ENCODE data around the gene SGCD.

The SGCD gene

GRCh38 chr5:156670615-156671014 lies 343.7 kb downstream of the SGCD start:
- no peak for TF ChIP-seq CTCF (IDR thresholded peaks at IDR 0.05; ENCODE audit: poor library complexity, severe bottlenecking)
- Histone ChIP-seq H3K27me3 (ENCODE audit: insufficient read depth, poor library complexity, severe bottlenecking) (no peaks in the 10 kb centered on the region), H3K9me3 (ENCODE audit: severe bottlenecking) (no peaks in the 10 kb centered on the region), H3K27ac (ENCODE audit: poor library complexity, severe bottlenecking) (no peak overlapping the region), H3K4me1 (ENCODE audit: insufficient read depth, poor library complexity, severe bottlenecking) (no peaks in the 10 kb centered on the region), H3K4me3 (ENCODE audit: severe bottlenecking) (no peak overlapping the region), H3K36me3 (ENCODE audit: low read depth) (no peaks in the 10 kb centered on the region)
- ATAC-seq (ENCODE audit: low read depth) (no peak), DNase-seq (ENCODE audit: low spot score) (no peak)

GRCh38 chr5:156675395-156675794 lies 348.4 kb downstream of the SGCD start:
- TF ChIP-seq CTCF (IDR thresholded peaks at IDR 0.05; ENCODE audit: poor library complexity, severe bottlenecking): no peak
- no peak overlapping the region for H3K4me3 ChIP-seq (ENCODE audit: severe bottlenecking)
- no peaks in the 10 kb centered on the region for H3K4me1 ChIP-seq (ENCODE audit: insufficient read depth, poor library complexity, severe bottlenecking)
- no peaks in the 10 kb centered on the region for H3K36me3 ChIP-seq (ENCODE audit: low read depth)
- no peak overlapping the region for H3K27ac ChIP-seq (ENCODE audit: poor library complexity, severe bottlenecking)
- DNase-seq (ENCODE audit: low spot score) (no peak), ATAC-seq (ENCODE audit: low read depth) (no peak)
- H3K9me3 ChIP-seq (ENCODE audit: severe bottlenecking): no peaks in the 10 kb centered on the region
- H3K27me3 ChIP-seq (ENCODE audit: insufficient read depth, poor library complexity, severe bottlenecking): no peaks in the 10 kb centered on the region

- TF ChIP-seq CTCF (IDR thresholded peaks at IDR 0.05; ENCODE audit: poor library complexity, severe bottlenecking): no peak
- Histone ChIP-seq H3K27ac (ENCODE audit: poor library complexity, severe bottlenecking) (no peak overlapping the region), H3K36me3 (ENCODE audit: low read depth) (no peaks in the 10 kb centered on the region), H3K4me1 (ENCODE audit: insufficient read depth, poor library complexity, severe bottlenecking) (no peaks in the 10 kb centered on the region), H3K27me3 (ENCODE audit: insufficient read depth, poor library complexity, severe bottlenecking) (no peaks in the 10 kb centered on the region), H3K4me3 (ENCODE audit: severe bottlenecking) (no peak overlapping the region), H3K9me3 (ENCODE audit: severe bottlenecking) (no peaks in the 10 kb centered on the region)
- no peak for DNase-seq (ENCODE audit: low spot score)
- ATAC-seq (ENCODE audit: low read depth): no peak
Observed at GRCh38 chr5:156677963-156678362, 351.0 kb downstream of the SGCD start.

- H3K27me3 ChIP-seq (ENCODE audit: insufficient read depth, poor library complexity, severe bottlenecking): no peaks in the 10 kb centered on the region
Observed at GRCh38 chr5:156678484-156678883, 351.5 kb downstream of the SGCD start.

More at GRCh38 chr5:156678484-156678883, 351.5 kb downstream of the SGCD start:
- no peak overlapping the region for H3K27ac ChIP-seq (ENCODE audit: poor library complexity, severe bottlenecking)
- H3K9me3 ChIP-seq (ENCODE audit: severe bottlenecking): no peaks in the 10 kb centered on the region
- H3K36me3 ChIP-seq (ENCODE audit: low read depth): no peaks in the 10 kb centered on the region
- DNase-seq (ENCODE audit: low spot score) (no peak), ATAC-seq (ENCODE audit: low read depth) (no peak; the same call in 2 of the 3 replicates)
- H3K4me3 ChIP-seq (ENCODE audit: severe bottlenecking): no peak overlapping the region
- no peak for TF ChIP-seq CTCF (IDR thresholded peaks at IDR 0.05; ENCODE audit: poor library complexity, severe bottlenecking)
- no peaks in the 10 kb centered on the region for H3K4me1 ChIP-seq (ENCODE audit: insufficient read depth, poor library complexity, severe bottlenecking)
